HG02623 (cell line): Measurements from ENCODE around the gene RNASEH2A.
"Not testable (repeated sequence)": the region's sequence is repeated elsewhere in the genome, so short reads cannot be mapped to it uniquely, and the experiment has no call there.

Experiments used
- ATAC-seq: cut with Tn5 transposase; IDR thresholded peaks from one replicate; pipeline ENCODE4 v1.9.1; 2021; ENCODE audit warnings: moderate library complexity; ENCODE audit not compliant: unreplicated experiment

The RNASEH2A gene

GRCh38 chr19:12792853-12793289, 13.5 kb upstream of the RNASEH2A start:
- ATAC-seq = no peak

- ATAC-seq = peak; percentile 22
These were observed 12.8 kb upstream of the RNASEH2A start for GRCh38 chr19:12793290-12794195.

- no peak for ATAC-seq
These were observed 12.0 kb upstream of the RNASEH2A start for GRCh38 chr19:12794196-12794941.

- ATAC-seq = no peak
These were observed 11.4 kb upstream of the RNASEH2A start for GRCh38 chr19:12794971-12795381.

- no peak for ATAC-seq
These were observed 10.0 kb upstream of the RNASEH2A start for GRCh38 chr19:12796146-12797071.

GRCh38 chr19:12797141-12797587, 9.2 kb upstream of the RNASEH2A start:
- ATAC-seq = no peak

- ATAC-seq = not testable (repeated sequence)
These were observed 8.8 kb upstream of the RNASEH2A start for GRCh38 chr19:12797607-12798006.

- no peak for ATAC-seq
These were observed 6.5 kb upstream of the RNASEH2A start for GRCh38 chr19:12799742-12800465.

GRCh38 chr19:12800466-12800770, 6.0 kb upstream of the RNASEH2A start:
- no peak for ATAC-seq

GRCh38 chr19:12800923-12801465, 5.4 kb upstream of the RNASEH2A start:
- no peak for ATAC-seq

- no peak for ATAC-seq
These were observed 4.7 kb upstream of the RNASEH2A start, which contains the start of the genes PRDX2 and THSD8 for GRCh38 chr19:12801466-12802266. Gene PRDX2 (minus strand): TSS chr19:12801800. CDS start chr19:12801261, 539 bp downstream. Gene THSD8 (plus strand): TSS chr19:12802069. CDS start chr19:12802072, 3 bp downstream.

- no peak for ATAC-seq
These were observed 3.9 kb upstream of the RNASEH2A start for GRCh38 chr19:12802267-12803106.

- no peak for ATAC-seq
These were observed 2.3 kb upstream of the RNASEH2A start for GRCh38 chr19:12804051-12804450.

- no peak for ATAC-seq
These were observed 8.7 kb downstream of the RNASEH2A start for GRCh38 chr19:12815088-12815487.

- not testable (repeated sequence) for ATAC-seq
These were observed 10.8 kb downstream of the RNASEH2A start for GRCh38 chr19:12817188-12817587.

- ATAC-seq = not testable (repeated sequence)
These were observed 11.4 kb downstream of the RNASEH2A start for GRCh38 chr19:12817810-12818209.

- ATAC-seq = no peak
These were observed 15.4 kb downstream of the RNASEH2A start for GRCh38 chr19:12821761-12822160.
